Neural crest cell (in vitro differentiated cells): ENCODE data around the gene HSPE1. TPM values are rescaled to one million over a fixed set of nuclear protein-coding genes. Genes with fewer than 3 reads are reported as not detected.
A peak's percentile ranks its signal among the peaks of the same experiment; 100 is the strongest.
"Not testable (repeated sequence)": the region's sequence is repeated elsewhere in the genome, so short reads cannot be mapped to it uniquely, and the experiment has no call there.

Source experiments
- DNase-seq: peaks from one replicate; pipeline ENCODE4 v3.0.0; 2021; ENCODE audit warnings: low read depth, mixed read lengths, low spot score
- H3K27ac Mint-ChIP-seq: one replicate; pipeline ENCODE4 v1.8.0; 2021; ENCODE audit warnings: mild to moderate bottlenecking, mixed read lengths; ENCODE audit not compliant: unreplicated experiment
- H3K27me3 Mint-ChIP-seq: 2 replicates; pipeline ENCODE4 v1.8.0; 2021; ENCODE audit warnings: low read depth, mild to moderate bottlenecking, mixed read lengths
- H3K36me3 Mint-ChIP-seq: 2 replicates; pipeline ENCODE4 v1.8.0; 2021; ENCODE audit warnings: low read depth, mild to moderate bottlenecking, mixed read lengths
- H3K4me1 Mint-ChIP-seq: 2 replicates; pipeline ENCODE4 v1.8.0; 2021; ENCODE audit warnings: mixed read lengths
- H3K4me3 Mint-ChIP-seq: one replicate; pipeline ENCODE4 v1.8.0; 2021; ENCODE audit warnings: mild to moderate bottlenecking, mixed read lengths
- H3K9me3 Mint-ChIP-seq: 2 replicates; pipeline ENCODE4 v1.8.0; 2021; ENCODE audit warnings: mixed read lengths
- CTCF ChIP-seq: fragments of 200-600 bp; sonication (generic); conservative IDR thresholded peaks from 2 replicates; pipeline ENCODE4 v1.5.0; 2021; ENCODE audit warnings: antibody characterized with exemption, mild to moderate bottlenecking
- total RNA-seq: library from RNA; stranded (reverse); gene quantifications from 2 replicates; pipeline ENCODE4 v1.2.1, GENCODE V29; 2021

The HSPE1 gene
- total RNA-seq, 1 donor from 2014 or later = 186 TPM

- no peaks in the 10 kb centered on the region for H3K9me3 Mint-ChIP-seq
- no peaks in the 10 kb centered on the region for H3K4me1 Mint-ChIP-seq
- H3K36me3 Mint-ChIP-seq = no peaks in the 10 kb centered on the region
- peak overlapping the region; percentile 1 for H3K27ac Mint-ChIP-seq
- TF ChIP-seq CTCF = no peak
- H3K27me3 Mint-ChIP-seq = no peaks in the 10 kb centered on the region
- no peak overlapping the region for H3K4me3 Mint-ChIP-seq
- no peak for DNase-seq
Observed at GRCh38 chr2:197472166-197472565, 28.0 kb upstream of the HSPE1 start.

- Mint-ChIP-seq H3K27me3 (no peaks in the 10 kb centered on the region), H3K4me3 (no peak overlapping the region), H3K4me1 (no peaks in the 10 kb centered on the region), H3K36me3 (peaks cover 4% of the 10 kb centered on the region), H3K27ac (no peak overlapping the region), H3K9me3 (no peaks in the 10 kb centered on the region)
- no peak for TF ChIP-seq CTCF
- no peak for DNase-seq
Observed at GRCh38 chr2:197477797-197478196, 22.4 kb upstream of the HSPE1 start.

GRCh38 chr2:197480165-197481036 is 19.8 kb upstream of the HSPE1 start:
- Mint-ChIP-seq H3K36me3 (peaks cover 16% of the 10 kb centered on the region), H3K27me3 (no peaks in the 10 kb centered on the region), H3K4me1 (no peaks in the 10 kb centered on the region), H3K4me3 (no peak overlapping the region), H3K27ac (no peak overlapping the region), H3K9me3 (peaks cover 2% of the 10 kb centered on the region)
- no peak for TF ChIP-seq CTCF
- no peak for DNase-seq

GRCh38 chr2:197484248-197484647 is 15.9 kb upstream of the HSPE1 start:
- H3K27ac Mint-ChIP-seq, H3K27me3 Mint-ChIP-seq, DNase-seq: not testable (repeated sequence)

GRCh38 chr2:197486175-197486574 is 14.0 kb upstream of the HSPE1 start:
- no peak for TF ChIP-seq CTCF
- H3K4me3 Mint-ChIP-seq = no peak overlapping the region
- H3K36me3 Mint-ChIP-seq = peaks cover 42% of the 10 kb centered on the region
- no peak overlapping the region for H3K27ac Mint-ChIP-seq
- no peak for DNase-seq
- peaks cover 6% of the 10 kb centered on the region for H3K9me3 Mint-ChIP-seq
- no peaks in the 10 kb centered on the region for H3K4me1 Mint-ChIP-seq
- no peaks in the 10 kb centered on the region for H3K27me3 Mint-ChIP-seq

More at GRCh38 chr2:197484248-197484647, 15.9 kb upstream of the HSPE1 start:
- peaks cover 39% of the 10 kb centered on the region for H3K36me3 Mint-ChIP-seq
- not testable (repeated sequence) for H3K9me3 Mint-ChIP-seq, H3K4me3 Mint-ChIP-seq, H3K4me1 Mint-ChIP-seq

GRCh38 chr2:197487385-197487784 is 12.8 kb upstream of the HSPE1 start:
- peaks cover 42% of the 10 kb centered on the region for H3K36me3 Mint-ChIP-seq
- H3K9me3 Mint-ChIP-seq = peaks cover 6% of the 10 kb centered on the region
- no peak overlapping the region for H3K27ac Mint-ChIP-seq
- no peaks in the 10 kb centered on the region for H3K4me1 Mint-ChIP-seq
- no peak for DNase-seq
- no peak overlapping the region for H3K4me3 Mint-ChIP-seq
- no peaks in the 10 kb centered on the region for H3K27me3 Mint-ChIP-seq
- no peak for TF ChIP-seq CTCF
